HEK293 (cell line): Measurements from ENCODE around the gene DERL2.

Experiments
- GLI4 ChIP-seq: fragments of 450-650 bp; formaldehyde crosslinking; IDR thresholded peaks from 2 replicates; pipeline ENCODE4 v1.5.1; 2016; ENCODE audit warnings: missing biosample characterization, missing genetic modification characterization
- IKZF3 ChIP-seq: fragments of 450-650 bp; IDR thresholded peaks from 2 replicates; pipeline ENCODE4 v1.5.0; 2018; ENCODE audit warnings: missing biosample characterization, mild to moderate bottlenecking, missing genetic modification characterization, moderate library complexity
- KLF7 ChIP-seq: fragments of 450-650 bp; formaldehyde crosslinking; IDR thresholded peaks from 2 replicates; pipeline ENCODE4 v1.5.1; 2016; ENCODE audit warnings: missing biosample characterization, missing genetic modification characterization, borderline replicate concordance
- MYNN ChIP-seq: fragments of 450-650 bp; formaldehyde crosslinking; IDR thresholded peaks from 2 replicates; pipeline ENCODE4 v1.5.1; 2016; ENCODE audit warnings: missing biosample characterization, missing genetic modification characterization, borderline replicate concordance
- OVOL3 ChIP-seq: fragments of 450-650 bp; formaldehyde crosslinking; IDR thresholded peaks from 2 replicates; pipeline ENCODE4 v1.5.1; 2016; ENCODE audit warnings: missing biosample characterization, missing genetic modification characterization
- SETDB1 ChIP-seq: IDR thresholded peaks from one replicate; pipeline ENCODE4 v1.6.1; 2017; ENCODE audit warnings: mild to moderate bottlenecking, low read length, moderate library complexity, mixed read lengths; ENCODE audit not compliant: insufficient read length
- SP7 ChIP-seq: fragments of 450-650 bp; formaldehyde crosslinking; IDR thresholded peaks from 2 replicates; pipeline ENCODE4 v1.5.1; 2016; ENCODE audit warnings: missing biosample characterization, missing genetic modification characterization
- YY2 ChIP-seq: fragments of 450-650 bp; formaldehyde crosslinking; IDR thresholded peaks from 2 replicates; pipeline ENCODE4 v1.5.1; 2016; ENCODE audit warnings: missing biosample characterization, missing genetic modification characterization
- ZBTB20 ChIP-seq: fragments of 450-650 bp; formaldehyde crosslinking; IDR thresholded peaks from 2 replicates; pipeline ENCODE4 v1.5.1; 2016; ENCODE audit warnings: missing biosample characterization, missing genetic modification characterization
- ZNF184 ChIP-seq: fragments of 450-650 bp; IDR thresholded peaks from 2 replicates; pipeline ENCODE4 v1.5.1; 2018; ENCODE audit warnings: missing biosample characterization, mild to moderate bottlenecking, missing genetic modification characterization
- ZNF2 ChIP-seq: fragments of 450-650 bp; formaldehyde crosslinking; IDR thresholded peaks from 2 replicates; pipeline ENCODE4 v1.5.1; 2016; ENCODE audit warnings: missing biosample characterization, missing genetic modification characterization
- ZNF221 ChIP-seq: fragments of 450-650 bp; formaldehyde crosslinking; IDR thresholded peaks from 2 replicates; pipeline ENCODE4 v1.5.1; 2017; ENCODE audit warnings: missing biosample characterization, missing genetic modification characterization, borderline replicate concordance
- ZNF391 ChIP-seq: fragments of 450-650 bp; formaldehyde crosslinking; IDR thresholded peaks from 2 replicates; pipeline ENCODE4 v1.5.1; 2016; ENCODE audit warnings: low read depth, missing biosample characterization, missing genetic modification characterization, borderline replicate concordance
- ZNF514 ChIP-seq: fragments of 450-650 bp; formaldehyde crosslinking; IDR thresholded peaks from 2 replicates; pipeline ENCODE4 v1.5.1; 2016; ENCODE audit warnings: missing biosample characterization, missing genetic modification characterization
- ZNF660 ChIP-seq: fragments of 450-650 bp; IDR thresholded peaks from 2 replicates; pipeline ENCODE4 v1.5.1; 2018; ENCODE audit warnings: missing biosample characterization, mild to moderate bottlenecking, missing genetic modification characterization
- ZNF76 ChIP-seq: fragments of 450-650 bp; formaldehyde crosslinking; IDR thresholded peaks from 2 replicates; pipeline ENCODE4; 2016; ENCODE audit warnings: low read depth, missing biosample characterization, missing genetic modification characterization, borderline replicate concordance
- ZSCAN30 ChIP-seq: fragments of 450-650 bp; IDR thresholded peaks from 2 replicates; pipeline ENCODE4 v1.5.1; 2018; ENCODE audit warnings: missing biosample characterization, mild to moderate bottlenecking, missing genetic modification characterization, moderate library complexity
- TF ChIP-seq, protein P1 (sequence below): sonication (generic); formaldehyde crosslinking; IDR thresholded peaks from 2 replicates; pipeline ENCODE4 v1.8.1; 2022; ENCODE audit warnings: mild to moderate bottlenecking, moderate library complexity, missing genetic modification reagents
- TF ChIP-seq, protein P2 (sequence below): fragments of 450-650 bp; formaldehyde crosslinking; conservative IDR thresholded peaks from 2 replicates; pipeline ENCODE4 v1.5.1; 2016; ENCODE audit warnings: low read depth, missing biosample characterization, missing genetic modification characterization
- TF ChIP-seq, protein P3 (sequence below): fragments of 450-650 bp; formaldehyde crosslinking; IDR thresholded peaks from 2 replicates; pipeline ENCODE4 v1.5.1; 2016; ENCODE audit warnings: missing biosample characterization, missing genetic modification characterization
- TF ChIP-seq, protein P4 (sequence below): fragments of 450-650 bp; formaldehyde crosslinking; IDR thresholded peaks from 2 replicates; pipeline ENCODE4 v1.5.1; 2016; ENCODE audit warnings: missing biosample characterization, missing genetic modification characterization
- TF ChIP-seq, protein P5 (sequence below): fragments of 450-650 bp; formaldehyde crosslinking; IDR thresholded peaks from 2 replicates; pipeline ENCODE4 v1.5.1; 2016; ENCODE audit warnings: missing biosample characterization, missing genetic modification characterization

Gene DERL2

DNA sequence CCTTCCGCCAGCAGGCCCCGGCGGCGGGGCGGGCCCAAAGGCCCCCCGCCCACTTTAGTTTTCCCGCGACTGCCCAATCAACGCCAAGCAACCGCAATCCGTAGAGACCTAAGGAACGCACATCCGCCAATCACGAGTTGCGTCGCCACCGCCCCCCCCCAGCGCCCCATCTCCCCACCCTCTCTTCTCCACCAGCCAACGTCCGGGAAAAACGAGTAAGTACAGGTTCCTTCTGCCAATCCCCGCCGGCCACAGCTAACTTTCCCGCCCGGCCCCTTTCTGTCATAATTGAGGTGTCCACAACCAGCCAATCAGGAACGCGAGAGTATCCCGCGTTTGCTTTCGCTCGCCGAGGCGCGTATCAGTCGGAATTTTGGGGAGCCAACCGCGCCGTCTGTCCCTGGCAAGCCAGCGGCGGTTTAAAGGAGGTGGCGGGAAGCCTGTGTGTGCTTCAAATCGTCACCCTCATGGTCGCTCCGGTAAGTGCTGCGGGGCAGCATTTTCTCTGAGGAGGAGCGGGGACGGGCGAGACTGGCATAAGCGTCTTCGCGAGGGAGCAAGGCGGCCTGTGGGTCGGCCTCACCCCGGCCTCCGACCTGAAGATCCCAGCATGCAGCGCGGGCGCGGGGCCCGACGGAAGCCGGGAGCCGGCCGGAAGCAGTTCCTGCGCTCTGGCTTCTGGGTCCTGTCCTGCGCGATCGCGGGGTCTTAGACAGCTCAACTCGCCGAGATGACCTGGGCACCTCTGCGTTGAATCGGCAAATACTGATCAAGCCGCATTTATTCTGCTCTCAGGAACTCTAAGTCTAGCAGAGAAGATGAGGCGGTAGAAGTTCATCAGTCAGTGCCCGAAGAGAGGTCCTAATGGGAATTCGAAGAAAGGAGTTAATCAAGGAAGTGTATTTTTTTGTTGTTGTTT lies 487 bp upstream of the DERL2 start, which contains the start of gene MIS12 (continued):
- TF ChIP-seq, protein P1, sequence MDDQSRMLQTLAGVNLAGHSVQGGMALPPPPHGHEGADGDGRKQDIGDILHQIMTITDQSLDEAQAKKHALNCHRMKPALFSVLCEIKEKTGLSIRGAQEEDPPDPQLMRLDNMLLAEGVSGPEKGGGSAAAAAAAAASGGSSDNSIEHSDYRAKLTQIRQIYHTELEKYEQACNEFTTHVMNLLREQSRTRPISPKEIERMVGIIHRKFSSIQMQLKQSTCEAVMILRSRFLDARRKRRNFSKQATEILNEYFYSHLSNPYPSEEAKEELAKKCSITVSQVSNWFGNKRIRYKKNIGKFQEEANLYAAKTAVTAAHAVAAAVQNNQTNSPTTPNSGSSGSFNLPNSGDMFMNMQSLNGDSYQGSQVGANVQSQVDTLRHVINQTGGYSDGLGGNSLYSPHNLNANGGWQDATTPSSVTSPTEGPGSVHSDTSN (CRISPR knock-in tag) = peak; percentile 85; the same call in 1 of the 2 replicates
- TF ChIP-seq, protein P2, sequence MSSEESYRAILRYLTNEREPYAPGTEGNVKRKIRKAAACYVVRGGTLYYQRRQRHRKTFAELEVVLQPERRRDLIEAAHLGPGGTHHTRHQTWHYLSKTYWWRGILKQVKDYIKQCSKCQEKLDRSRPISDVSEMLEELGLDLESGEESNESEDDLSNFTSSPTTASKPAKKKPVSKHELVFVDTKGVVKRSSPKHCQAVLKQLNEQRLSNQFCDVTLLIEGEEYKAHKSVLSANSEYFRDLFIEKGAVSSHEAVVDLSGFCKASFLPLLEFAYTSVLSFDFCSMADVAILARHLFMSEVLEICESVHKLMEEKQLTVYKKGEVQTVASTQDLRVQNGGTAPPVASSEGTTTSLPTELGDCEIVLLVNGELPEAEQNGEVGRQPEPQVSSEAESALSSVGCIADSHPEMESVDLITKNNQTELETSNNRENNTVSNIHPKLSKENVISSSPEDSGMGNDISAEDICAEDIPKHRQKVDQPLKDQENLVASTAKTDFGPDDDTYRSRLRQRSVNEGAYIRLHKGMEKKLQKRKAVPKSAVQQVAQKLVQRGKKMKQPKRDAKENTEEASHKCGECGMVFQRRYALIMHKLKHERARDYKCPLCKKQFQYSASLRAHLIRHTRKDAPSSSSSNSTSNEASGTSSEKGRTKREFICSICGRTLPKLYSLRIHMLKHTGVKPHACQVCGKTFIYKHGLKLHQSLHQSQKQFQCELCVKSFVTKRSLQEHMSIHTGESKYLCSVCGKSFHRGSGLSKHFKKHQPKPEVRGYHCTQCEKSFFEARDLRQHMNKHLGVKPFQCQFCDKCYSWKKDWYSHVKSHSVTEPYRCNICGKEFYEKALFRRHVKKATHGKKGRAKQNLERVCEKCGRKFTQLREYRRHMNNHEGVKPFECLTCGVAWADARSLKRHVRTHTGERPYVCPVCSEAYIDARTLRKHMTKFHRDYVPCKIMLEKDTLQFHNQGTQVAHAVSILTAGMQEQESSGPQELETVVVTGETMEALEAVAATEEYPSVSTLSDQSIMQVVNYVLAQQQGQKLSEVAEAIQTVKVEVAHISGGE (tag by site-specific recombination) = peak; percentile 95
- TF ChIP-seq ZNF184 (peak; percentile 31; the same call in 1 of the 2 replicates), ZNF660 (tag by site-specific recombination) (peak; percentile 93), ZNF221 (tag by site-specific recombination) (no peak), ZBTB20 (peak; percentile 27; the same call in 1 of the 2 replicates), GLI4 (tag by site-specific recombination) (peak; percentile 81; the same call in 1 of the 2 replicates), SETDB1 (peak; percentile 90), MYNN (tag by site-specific recombination) (no peak), KLF7 (tag by site-specific recombination) (0 out of 2 replicates have a peak, but pooled peaks have one; percentile 34), ZSCAN30 (tag by site-specific recombination) (peak; percentile 77), ZNF2 (peak; percentile 88), YY2 (tag by site-specific recombination) (peak; percentile 49; the same call in 1 of the 2 replicates), ZNF514 (tag by site-specific recombination) (no peak), ZNF391 (tag by site-specific recombination) (peak; percentile 67; the same call in 1 of the 2 replicates), IKZF3 (tag by site-specific recombination) (peak; percentile 49; the same call in 1 of the 2 replicates), OVOL3 (tag by site-specific recombination) (peak; percentile 52), ZNF76 (tag by site-specific recombination) (peak; percentile 97), SP7 (peak; percentile 86)
- TF ChIP-seq, protein P3, sequence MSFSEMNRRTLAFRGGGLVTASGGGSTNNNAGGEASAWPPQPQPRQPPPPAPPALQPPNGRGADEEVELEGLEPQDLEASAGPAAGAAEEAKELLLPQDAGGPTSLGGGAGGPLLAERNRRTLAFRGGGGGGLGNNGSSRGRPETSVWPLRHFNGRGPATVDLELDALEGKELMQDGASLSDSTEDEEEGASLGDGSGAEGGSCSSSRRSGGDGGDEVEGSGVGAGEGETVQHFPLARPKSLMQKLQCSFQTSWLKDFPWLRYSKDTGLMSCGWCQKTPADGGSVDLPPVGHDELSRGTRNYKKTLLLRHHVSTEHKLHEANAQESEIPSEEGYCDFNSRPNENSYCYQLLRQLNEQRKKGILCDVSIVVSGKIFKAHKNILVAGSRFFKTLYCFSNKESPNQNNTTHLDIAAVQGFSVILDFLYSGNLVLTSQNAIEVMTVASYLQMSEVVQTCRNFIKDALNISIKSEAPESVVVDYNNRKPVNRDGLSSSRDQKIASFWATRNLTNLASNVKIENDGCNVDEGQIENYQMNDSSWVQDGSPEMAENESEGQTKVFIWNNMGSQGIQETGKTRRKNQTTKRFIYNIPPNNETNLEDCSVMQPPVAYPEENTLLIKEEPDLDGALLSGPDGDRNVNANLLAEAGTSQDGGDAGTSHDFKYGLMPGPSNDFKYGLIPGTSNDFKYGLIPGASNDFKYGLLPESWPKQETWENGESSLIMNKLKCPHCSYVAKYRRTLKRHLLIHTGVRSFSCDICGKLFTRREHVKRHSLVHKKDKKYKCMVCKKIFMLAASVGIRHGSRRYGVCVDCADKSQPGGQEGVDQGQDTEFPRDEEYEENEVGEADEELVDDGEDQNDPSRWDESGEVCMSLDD (tag by site-specific recombination) = peak; percentile 98
- TF ChIP-seq, protein P4, sequence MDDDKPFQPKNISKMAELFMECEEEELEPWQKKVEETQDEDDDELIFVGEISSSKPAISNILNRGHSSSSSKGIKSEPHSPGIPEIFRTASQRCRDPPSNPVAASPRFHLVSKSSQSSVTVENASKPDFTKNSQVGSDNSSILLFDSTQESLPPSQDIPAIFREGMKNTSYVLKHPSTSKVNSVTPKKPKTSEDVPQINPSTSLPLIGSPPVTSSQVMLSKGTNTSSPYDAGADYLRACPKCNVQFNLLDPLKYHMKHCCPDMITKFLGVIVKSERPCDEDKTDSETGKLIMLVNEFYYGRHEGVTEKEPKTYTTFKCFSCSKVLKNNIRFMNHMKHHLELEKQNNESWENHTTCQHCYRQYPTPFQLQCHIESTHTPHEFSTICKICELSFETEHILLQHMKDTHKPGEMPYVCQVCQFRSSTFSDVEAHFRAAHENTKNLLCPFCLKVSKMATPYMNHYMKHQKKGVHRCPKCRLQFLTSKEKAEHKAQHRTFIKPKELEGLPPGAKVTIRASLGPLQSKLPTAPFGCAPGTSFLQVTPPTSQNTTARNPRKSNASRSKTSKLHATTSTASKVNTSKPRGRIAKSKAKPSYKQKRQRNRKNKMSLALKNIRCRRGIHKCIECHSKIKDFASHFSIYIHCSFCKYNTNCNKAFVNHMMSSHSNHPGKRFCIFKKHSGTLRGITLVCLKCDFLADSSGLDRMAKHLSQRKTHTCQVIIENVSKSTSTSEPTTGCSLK (tag by site-specific recombination) = no peak
- TF ChIP-seq, protein P5, sequence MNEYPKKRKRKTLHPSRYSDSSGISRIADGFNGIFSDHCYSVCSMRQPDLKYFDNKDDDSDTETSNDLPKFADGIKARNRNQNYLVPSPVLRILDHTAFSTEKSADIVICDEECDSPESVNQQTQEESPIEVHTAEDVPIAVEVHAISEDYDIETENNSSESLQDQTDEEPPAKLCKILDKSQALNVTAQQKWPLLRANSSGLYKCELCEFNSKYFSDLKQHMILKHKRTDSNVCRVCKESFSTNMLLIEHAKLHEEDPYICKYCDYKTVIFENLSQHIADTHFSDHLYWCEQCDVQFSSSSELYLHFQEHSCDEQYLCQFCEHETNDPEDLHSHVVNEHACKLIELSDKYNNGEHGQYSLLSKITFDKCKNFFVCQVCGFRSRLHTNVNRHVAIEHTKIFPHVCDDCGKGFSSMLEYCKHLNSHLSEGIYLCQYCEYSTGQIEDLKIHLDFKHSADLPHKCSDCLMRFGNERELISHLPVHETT (tag by site-specific recombination) = peak; percentile 63; the same call in 1 of the 2 replicates
